H1 (cell line): Measurements from ENCODE around the gene ID1. TPM values are rescaled to one million over a fixed set of nuclear protein-coding genes. Genes with fewer than 3 reads are reported as not detected.

Source experiments
- ASH2L ChIP-seq: fragments of 200-600, 300-600 bp; sonication (generic); IDR thresholded peaks from one replicate; pipeline ENCODE4 v1.7.1; 2017; ENCODE audit warnings: low read length
- BACH1 ChIP-seq: IDR thresholded peaks from 2 replicates; pipeline ENCODE4 v1.6.1; 2012; ENCODE audit warnings: low read length, improper control_type of control experiment
- BRCA1 ChIP-seq: IDR thresholded peaks from 2 replicates; pipeline ENCODE4 v1.6.1; 2012; ENCODE audit warnings: low read depth, low read length, improper control_type of control experiment
- CBX5 ChIP-seq: fragments of 300-800, 300-1000 bp; sonication (generic); IDR thresholded peaks from 2 replicates; pipeline ENCODE4 v1.7.1; 2016; ENCODE audit warnings: antibody characterized with exemption, low read length, low read depth
- CBX8 ChIP-seq: fragments of 300-800, 300-1000 bp; sonication (generic); IDR thresholded peaks from 2 replicates; pipeline ENCODE4 v1.7.1; 2016; ENCODE audit warnings: low read depth, low read length, borderline replicate concordance
- CEBPB ChIP-seq: IDR thresholded peaks from 2 replicates; pipeline ENCODE4 v1.6.1; 2012; ENCODE audit warnings: low read depth, low read length
- CHD2 ChIP-seq: IDR thresholded peaks from 2 replicates; pipeline ENCODE4 v1.6.1; 2012; ENCODE audit warnings: low read length, improper control_type of control experiment
- CTBP2 ChIP-seq: IDR thresholded peaks from 2 replicates; pipeline ENCODE4 v1.7.0; 2011; ENCODE audit warnings: borderline replicate concordance, mild to moderate bottlenecking, moderate library complexity, mixed read lengths, low read length; ENCODE audit not compliant: insufficient read depth, insufficient read length
- EGR1 ChIP-seq: IDR thresholded peaks from 2 replicates; pipeline ENCODE4 v1.6.1; 2011; ENCODE audit warnings: low read depth, low read length, borderline replicate concordance
- HDAC6 ChIP-seq: IDR thresholded peaks from one replicate; pipeline ENCODE4 v1.7.1; 2012; ENCODE audit warnings: low read depth, mild to moderate bottlenecking, inconsistent platforms, low read length, moderate library complexity
- KDM4A ChIP-seq: IDR thresholded peaks from one replicate; pipeline ENCODE4 v1.7.1; 2012; ENCODE audit warnings: low read depth, mild to moderate bottlenecking, moderate library complexity, low read length, inconsistent platforms; ENCODE audit not compliant: severe bottlenecking
- NRF1 ChIP-seq: IDR thresholded peaks from 2 replicates; pipeline ENCODE4 v1.6.1; 2011; ENCODE audit warnings: mild to moderate bottlenecking, low read depth, low read length, improper control_type of control experiment
- PHF8 ChIP-seq: fragments of 200-600 bp; sonication (generic); conservative IDR thresholded peaks from 2 replicates; pipeline ENCODE4 v1.7.1; 2012; ENCODE audit warnings: low read depth, mild to moderate bottlenecking, inconsistent platforms, low read length, moderate library complexity
- POU5F1 ChIP-seq: IDR thresholded peaks from 2 replicates; pipeline ENCODE4 v1.6.1; 2011; ENCODE audit warnings: low read depth, mild to moderate bottlenecking, low read length, moderate library complexity
- RAD21 ChIP-seq, 2 experiments: IDR thresholded peaks in 1 of 2; conservative IDR thresholded peaks in 1 of 2; 2 replicates each; pipeline ENCODE4 v1.6.1; 2011; ENCODE audit warnings: low read depth in 2 of 2, low read length in 2 of 2, improper control_type of control experiment in 1 of 2, inconsistent platforms in 1 of 2, mild to moderate bottlenecking in 1 of 2, moderate library complexity in 1 of 2
- RBBP5 ChIP-seq: IDR thresholded peaks from 2 replicates; pipeline ENCODE4 v1.7.1; 2012; ENCODE audit warnings: low read depth, mild to moderate bottlenecking, inconsistent platforms, low read length, moderate library complexity, borderline replicate concordance
- RFX5 ChIP-seq: IDR thresholded peaks from 2 replicates; pipeline ENCODE4 v1.6.1; 2011; ENCODE audit warnings: low read depth, low read length, improper control_type of control experiment, borderline replicate concordance
- RXRA ChIP-seq: IDR thresholded peaks from 2 replicates; pipeline ENCODE4 v1.6.1; 2011; ENCODE audit warnings: low read depth, mild to moderate bottlenecking, low read length, moderate library complexity; ENCODE audit not compliant: insufficient read depth
- SIN3A ChIP-seq, 2 experiments: IDR thresholded peaks in 1 of 2; conservative IDR thresholded peaks in 1 of 2; 2 replicates each; pipeline ENCODE4 v1.6.1; 2011 to 2012; ENCODE audit warnings: low read length in 2 of 2, improper control_type of control experiment in 1 of 2, low read depth in 1 of 2, mild to moderate bottlenecking in 1 of 2
- SIX5 ChIP-seq: IDR thresholded peaks from 2 replicates; pipeline ENCODE4 v1.6.1; 2011; ENCODE audit warnings: mild to moderate bottlenecking, low read depth, low read length
- SP1 ChIP-seq: IDR thresholded peaks from 2 replicates; pipeline ENCODE4 v1.6.1; 2011; ENCODE audit warnings: low read depth, low read length
- SRF ChIP-seq: IDR thresholded peaks from 2 replicates; pipeline ENCODE4 v1.6.1; 2011; ENCODE audit warnings: mild to moderate bottlenecking, low read depth, low read length, moderate library complexity
- YY1 ChIP-seq: IDR thresholded peaks from 2 replicates; pipeline ENCODE4 v1.6.1; 2011; ENCODE audit warnings: low read depth, mild to moderate bottlenecking, low read length
- polyA plus RNA-seq, 7 experiments: library from polyadenylated mRNA; depleted of rRNA in 3 of 7; stranded (reverse) in 5 of 7; unstranded in 2 of 7; fragments of >200 nt in 5 of 7; fragments of 200-250 nt in 2 of 7; gene quantifications; 1 replicate in 5 of 7; 2 replicates in 1 of 7; 4 replicates in 1 of 7; pipeline versions ENCODE4 v1.2.1 to v1.2.3, GENCODE V29; 2011 to 2013; ENCODE audit warnings: missing spikeins in 2 of 7, mixed read lengths in 2 of 7
- total RNA-seq: library from RNA; stranded (reverse); fragmentation: NEBNext Ultra II Directional; extraction: Animal tissue kit (Norgen Biotek cat#: 25700); gene quantifications from 2 replicates; pipeline ENCODE4 v1.2.1, GENCODE V29; 2021

The ID1 gene
- total and polyA plus RNA-seq, 2 of the 8 experiments (the other 6 are each of a cell fraction or from before 2014, with no cell fraction given), result 120 to 357 TPM

- no peak for TF ChIP-seq RFX5
- TF ChIP-seq YY1, result no peak
- no peak for TF ChIP-seq CBX5
- TF ChIP-seq ASH2L, result no peak
- no peak for TF ChIP-seq PHF8
- TF ChIP-seq CEBPB, result no peak
- TF ChIP-seq CHD2, result no peak
- no peak for TF ChIP-seq CTBP2
- TF ChIP-seq SRF, result no peak
- TF ChIP-seq BACH1, result no peak
- TF ChIP-seq SIN3A (conservative IDR thresholded peaks at IDR 0.05 in 1 of 2, IDR thresholded peaks at IDR 0.05 in 1 of 2; ENCODE audit: low read depth in 1 of 2, low read length in 2 of 2), result no peak
- 0 out of 2 replicates have a peak, but pooled peaks have one; percentile 29 for TF ChIP-seq EGR1
- no peak for TF ChIP-seq NRF1
- no peak for TF ChIP-seq POU5F1
- TF ChIP-seq KDM4A, result peak; percentile 53
- TF ChIP-seq SIX5, result no peak
- peak; percentile 36; the same call in 1 of the 2 replicates for TF ChIP-seq RBBP5
- TF ChIP-seq CBX8, result no peak
- TF ChIP-seq RXRA, result no peak
- TF ChIP-seq HDAC6, result no peak
- TF ChIP-seq BRCA1, result no peak
- no peak for TF ChIP-seq SP1
- no peak for TF ChIP-seq RAD21 (IDR thresholded peaks at IDR 0.05 in 1 of 2, conservative IDR thresholded peaks at IDR 0.05 in 1 of 2; ENCODE audit: low read depth in 2 of 2, low read length in 2 of 2)
- TF ChIP-seq, all 59 proteins: peak for 11
Measured at GRCh38 chr20:31587545-31588389, 17.3 kb upstream of the ID1 start (continued).
